Activated effector memory CD4-positive, alpha-beta T cell treated with anti-CD3 and anti-CD28 coated beads, Interleukin-2, amount 50 U/mL, for 16 hours (primary cell): ENCODE measurements around the gene CACYBP.

ENCODE experiments used
- DNase-seq: peaks from one replicate; pipeline ENCODE4 v3.0.0-alpha.2; 2020

CACYBP gene

GRCh38 chr1:174975764-174976163 lies 24.0 kb upstream of the CACYBP start:
- DNase-seq = no peak

- DNase-seq = no peak
These were observed 23.2 kb upstream of the CACYBP start for GRCh38 chr1:174976436-174977108.

GRCh38 chr1:174982971-174983689 lies 16.6 kb upstream of the CACYBP start:
- no peak for DNase-seq

- DNase-seq = no peak
These were observed 14.8 kb upstream of the CACYBP start for GRCh38 chr1:174984952-174985351.

GRCh38 chr1:174988539-174988938 lies 11.2 kb upstream of the CACYBP start:
- no peak for DNase-seq

- no peak for DNase-seq
These were observed 10.8 kb upstream of the CACYBP start for GRCh38 chr1:174988986-174989385.

GRCh38 chr1:174989536-174990220 lies 10.1 kb upstream of the CACYBP start:
- no peak for DNase-seq

- DNase-seq = no peak
These were observed 9.3 kb upstream of the CACYBP start for GRCh38 chr1:174990382-174990999.

GRCh38 chr1:174991473-174991872 lies 8.3 kb upstream of the CACYBP start:
- no peak for DNase-seq

GRCh38 chr1:174995121-174995520 lies 4.6 kb upstream of the CACYBP start:
- DNase-seq = no peak

GRCh38 chr1:174995916-174996315 lies 3.8 kb upstream of the CACYBP start:
- DNase-seq = no peak

- DNase-seq = no peak
These were observed 3.3 kb upstream of the CACYBP start for GRCh38 chr1:174996476-174996875.

GRCh38 chr1:174997041-174997440 lies 2.7 kb upstream of the CACYBP start:
- no peak for DNase-seq

- peak; percentile 74 for DNase-seq
These were observed 1.1 kb upstream of the CACYBP start for GRCh38 chr1:174998569-174999215.

GRCh38 chr1:174999216-174999935 lies 371 bp upstream of the CACYBP start:
- peak; percentile 99 for DNase-seq

- no peak for DNase-seq
These were observed 995 bp downstream of the CACYBP start for GRCh38 chr1:175000697-175001187.

- no peak for DNase-seq
These were observed 3.3 kb downstream of the CACYBP start for GRCh38 chr1:175002910-175003517.

GRCh38 chr1:175003521-175003920 lies 3.8 kb downstream of the CACYBP start:
- no peak for DNase-seq

GRCh38 chr1:175005085-175005783 lies 5.5 kb downstream of the CACYBP start:
- no peak for DNase-seq

GRCh38 chr1:175009532-175009931 lies 9.8 kb downstream of the CACYBP start:
- no peak for DNase-seq

GRCh38 chr1:175013445-175013844 lies 13.7 kb downstream of the CACYBP start:
- no peak for DNase-seq
